Activated CD4-positive, alpha-beta T cell treated with anti-CD3 and anti-CD28 coated beads for 48 hours (primary cell): Measurements from ENCODE around the gene PPP2R2C.

ENCODE experiments used
- DNase-seq: peaks from one replicate; pipeline ENCODE4 v3.0.0-alpha.2; 2020

Gene PPP2R2C

GRCh38 chr4:6446538-6447451 lies 25.6 kb downstream of the PPP2R2C start:
- no peak for DNase-seq

- no peak for DNase-seq
These were observed 26.3 kb downstream of the PPP2R2C start for GRCh38 chr4:6446130-6446482.

- DNase-seq: no peak
These were observed 26.8 kb downstream of the PPP2R2C start for GRCh38 chr4:6445403-6446129.

GRCh38 chr4:6444582-6444981 lies 27.8 kb downstream of the PPP2R2C start:
- no peak for DNase-seq

GRCh38 chr4:6443035-6444023 lies 29.1 kb downstream of the PPP2R2C start:
- no peak for DNase-seq

GRCh38 chr4:6442555-6442954 lies 29.9 kb downstream of the PPP2R2C start:
- DNase-seq: no peak

- no peak for DNase-seq
These were observed 30.7 kb downstream of the PPP2R2C start for GRCh38 chr4:6441758-6442157.

- DNase-seq: no peak
These were observed 31.2 kb downstream of the PPP2R2C start for GRCh38 chr4:6441202-6441582.

- DNase-seq: no peak
These were observed 31.8 kb downstream of the PPP2R2C start for GRCh38 chr4:6440506-6441201.

- no peak for DNase-seq
These were observed 33.2 kb downstream of the PPP2R2C start for GRCh38 chr4:6439120-6439762.

- no peak for DNase-seq
These were observed 34.6 kb downstream of the PPP2R2C start for GRCh38 chr4:6437826-6438238.

- DNase-seq: no peak
These were observed 37.4 kb downstream of the PPP2R2C start for GRCh38 chr4:6435010-6435409.

- no peak for DNase-seq
These were observed 41.5 kb downstream of the PPP2R2C start for GRCh38 chr4:6430927-6431326.

- DNase-seq: no peak
These were observed 44.8 kb downstream of the PPP2R2C start for GRCh38 chr4:6427439-6428090.

GRCh38 chr4:6426571-6427438 lies 45.6 kb downstream of the PPP2R2C start:
- no peak for DNase-seq

- DNase-seq: no peak
These were observed 46.5 kb downstream of the PPP2R2C start for GRCh38 chr4:6425911-6426310.

- DNase-seq: no peak
These were observed 47.1 kb downstream of the PPP2R2C start for GRCh38 chr4:6425336-6425735.

GRCh38 chr4:6424425-6424824 lies 48.0 kb downstream of the PPP2R2C start:
- no peak for DNase-seq

- DNase-seq: no peak
These were observed 48.8 kb downstream of the PPP2R2C start for GRCh38 chr4:6423575-6423974.

- DNase-seq: no peak
These were observed 49.5 kb downstream of the PPP2R2C start for GRCh38 chr4:6422866-6423265.
